Measurements from ENCODE around the gene CD27.
"Not testable (repeated sequence)": the region's sequence is repeated elsewhere in the genome, so short reads cannot be mapped to it uniquely, and the experiment has no call there.

Gene CD27

GRCh38 chr12:6424008-6424347 is 20.8 kb upstream of the CD27 start:
- Histone ChIP-seq H3K9me3 (ENCODE audit: control insufficient read depth, low read length) (no peaks in the 10 kb centered on the region), H3K36me3 (ENCODE audit: control insufficient read depth, insufficient read depth, low read length) (no peaks in the 10 kb centered on the region), H3K4me1 (ENCODE audit: control insufficient read depth, insufficient read depth, low read length, poor library complexity, severe bottlenecking) (no peaks in the 10 kb centered on the region), H3K4me3 (ENCODE audit: extremely low read depth, insufficient read depth, low read length, poor library complexity, severe bottlenecking) (no peak overlapping the region), H3K27ac (ENCODE audit: low read depth, low read length, severe bottlenecking) (no peak overlapping the region)
- WGBS, 2 experiments (ENCODE audit: insufficient coverage in 2 of 2), result 71 to 88% methylated on average over 5 of the region's 6 CpGs

- WGBS, 2 experiments (ENCODE audit: insufficient coverage in 2 of 2), result 76 to 92% methylated on average over 4 to 8 of the region's 8 CpGs
- Histone ChIP-seq H3K4me1 (ENCODE audit: control insufficient read depth, insufficient read depth, low read length, poor library complexity, severe bottlenecking) (no peaks in the 10 kb centered on the region), H3K36me3 (ENCODE audit: control insufficient read depth, insufficient read depth, low read length) (no peaks in the 10 kb centered on the region), H3K4me3 (ENCODE audit: extremely low read depth, insufficient read depth, low read length, poor library complexity, severe bottlenecking) (no peak overlapping the region), H3K27ac (ENCODE audit: low read depth, low read length, severe bottlenecking) (no peak overlapping the region), H3K9me3 (ENCODE audit: control insufficient read depth, low read length) (no peaks in the 10 kb centered on the region)
Observed at GRCh38 chr12:6424866-6425265, 19.9 kb upstream of the CD27 start.

GRCh38 chr12:6425590-6426531 is 18.9 kb upstream of the CD27 start:
- H3K36me3 ChIP-seq (ENCODE audit: control insufficient read depth, insufficient read depth, low read length), result no peaks in the 10 kb centered on the region
- no peaks in the 10 kb centered on the region for H3K9me3 ChIP-seq (ENCODE audit: control insufficient read depth, low read length)
- H3K4me1 ChIP-seq (ENCODE audit: control insufficient read depth, insufficient read depth, low read length, poor library complexity, severe bottlenecking), result peaks cover 6% of the 10 kb centered on the region
- 94 to 96% methylated on average over 19 to 20 of the region's 23 CpGs for WGBS, 2 experiments (ENCODE audit: insufficient coverage in 2 of 2)
- H3K27ac ChIP-seq (ENCODE audit: low read depth, low read length, severe bottlenecking), result no peak overlapping the region
- no peak overlapping the region for H3K4me3 ChIP-seq (ENCODE audit: extremely low read depth, insufficient read depth, low read length, poor library complexity, severe bottlenecking)

GRCh38 chr12:6426882-6427671 is 17.7 kb upstream of the CD27 start:
- 86 to 94% methylated on average over 10 to 11 of the region's 14 CpGs for WGBS, 2 experiments (ENCODE audit: insufficient coverage in 2 of 2)
- no peaks in the 10 kb centered on the region for H3K9me3 ChIP-seq (ENCODE audit: control insufficient read depth, low read length)
- H3K27ac ChIP-seq (ENCODE audit: low read depth, low read length, severe bottlenecking), result no peak overlapping the region
- peaks cover 6% of the 10 kb centered on the region for H3K4me1 ChIP-seq (ENCODE audit: control insufficient read depth, insufficient read depth, low read length, poor library complexity, severe bottlenecking)
- no peak overlapping the region for H3K4me3 ChIP-seq (ENCODE audit: extremely low read depth, insufficient read depth, low read length, poor library complexity, severe bottlenecking)
- no peaks in the 10 kb centered on the region for H3K36me3 ChIP-seq (ENCODE audit: control insufficient read depth, insufficient read depth, low read length)

GRCh38 chr12:6427796-6428195 is 17.0 kb upstream of the CD27 start:
- H3K36me3 ChIP-seq (ENCODE audit: control insufficient read depth, insufficient read depth, low read length); H3K4me1 ChIP-seq (ENCODE audit: control insufficient read depth, insufficient read depth, low read length, poor library complexity, severe bottlenecking); H3K27ac ChIP-seq (ENCODE audit: low read depth, low read length, severe bottlenecking); H3K4me3 ChIP-seq (ENCODE audit: extremely low read depth, insufficient read depth, low read length, poor library complexity, severe bottlenecking); H3K9me3 ChIP-seq (ENCODE audit: control insufficient read depth, low read length): not testable (repeated sequence)
- 90 to 100% methylated on average over 4 to 5 of the region's 10 CpGs for WGBS, 2 experiments (ENCODE audit: insufficient coverage in 2 of 2)

GRCh38 chr12:6428326-6428725 is 16.4 kb upstream of the CD27 start:
- peaks cover 6% of the 10 kb centered on the region for H3K4me1 ChIP-seq (ENCODE audit: control insufficient read depth, insufficient read depth, low read length, poor library complexity, severe bottlenecking)
- no peaks in the 10 kb centered on the region for H3K36me3 ChIP-seq (ENCODE audit: control insufficient read depth, insufficient read depth, low read length)
- no peak overlapping the region for H3K27ac ChIP-seq (ENCODE audit: low read depth, low read length, severe bottlenecking)
- H3K4me3 ChIP-seq (ENCODE audit: extremely low read depth, insufficient read depth, low read length, poor library complexity, severe bottlenecking), result no peak overlapping the region
- WGBS, 2 experiments (ENCODE audit: insufficient coverage in 2 of 2), result 86 to 95% methylated on average over 2 to 3 of the region's 3 CpGs
- no peaks in the 10 kb centered on the region for H3K9me3 ChIP-seq (ENCODE audit: control insufficient read depth, low read length)

GRCh38 chr12:6430124-6430989 is 14.4 kb upstream of the CD27 start:
- Histone ChIP-seq H3K9me3 (ENCODE audit: control insufficient read depth, low read length) (no peaks in the 10 kb centered on the region), H3K4me1 (ENCODE audit: control insufficient read depth, insufficient read depth, low read length, poor library complexity, severe bottlenecking) (peaks cover 6% of the 10 kb centered on the region), H3K36me3 (ENCODE audit: control insufficient read depth, insufficient read depth, low read length) (no peaks in the 10 kb centered on the region), H3K4me3 (ENCODE audit: extremely low read depth, insufficient read depth, low read length, poor library complexity, severe bottlenecking) (no peak overlapping the region), H3K27ac (ENCODE audit: low read depth, low read length, severe bottlenecking) (peak overlapping the region; percentile 19)
- 93% methylated on average over 13 to 15 of the region's 19 CpGs for WGBS, 2 experiments (ENCODE audit: insufficient coverage in 2 of 2)

GRCh38 chr12:6432991-6433390 is 11.8 kb upstream of the CD27 start:
- Histone ChIP-seq H3K9me3 (ENCODE audit: control insufficient read depth, low read length) (no peaks in the 10 kb centered on the region), H3K4me3 (ENCODE audit: extremely low read depth, insufficient read depth, low read length, poor library complexity, severe bottlenecking) (no peak overlapping the region), H3K36me3 (ENCODE audit: control insufficient read depth, insufficient read depth, low read length) (no peaks in the 10 kb centered on the region), H3K4me1 (ENCODE audit: control insufficient read depth, insufficient read depth, low read length, poor library complexity, severe bottlenecking) (peaks cover 6% of the 10 kb centered on the region), H3K27ac (ENCODE audit: low read depth, low read length, severe bottlenecking) (no peak overlapping the region)
- 88 to 96% methylated on average over 4 of the region's 5 CpGs for WGBS, 2 experiments (ENCODE audit: insufficient coverage in 2 of 2)

- no peak overlapping the region for H3K4me3 ChIP-seq (ENCODE audit: extremely low read depth, insufficient read depth, low read length, poor library complexity, severe bottlenecking)
- peaks cover 6% of the 10 kb centered on the region for H3K4me1 ChIP-seq (ENCODE audit: control insufficient read depth, insufficient read depth, low read length, poor library complexity, severe bottlenecking)
- H3K27ac ChIP-seq (ENCODE audit: low read depth, low read length, severe bottlenecking), result no peak overlapping the region
- H3K9me3 ChIP-seq (ENCODE audit: control insufficient read depth, low read length), result no peaks in the 10 kb centered on the region
- H3K36me3 ChIP-seq (ENCODE audit: control insufficient read depth, insufficient read depth, low read length), result no peaks in the 10 kb centered on the region
- 92 to 93% methylated on average over 13 of the region's 17 CpGs for WGBS, 2 experiments (ENCODE audit: insufficient coverage in 2 of 2)
Observed at GRCh38 chr12:6434205-6435140, 10.3 kb upstream of the CD27 start.
